Measurements from ENCODE around the gene HOXD8. TPM values are rescaled to one million over a fixed set of nuclear protein-coding genes. Genes with fewer than 3 reads are reported as not detected.

Gene HOXD8
- total RNA-seq: 10 to 100 TPM in 2 of 4 donors, 1 to 10 TPM in 2; 7.8 to 23.5 (median 13.4) TPM

GRCh38 chr2:176128982-176129796 is at the start of gene HOXD8:
Gene HOXD8 (plus strand): TSS chr2:176129705. CDS start chr2:176130367, 662 bp downstream.
- in situ Hi-C loops (cut with MboI; ENCODE audit: low pct_ligation_motif_present in 1 of 4, low pct_unique_long_range_greater_than_20kb in 1 of 4, low sequenced_read_pairs in 3 of 4): loop anchor here (5.0 to 25.0 kb wide), 6 partner anchors 326 to 1026 kb away; no protein-coding TSS in a partner anchor
- DNase-seq: peak; percentile 75

GRCh38 chr2:176079831-176080539 is 49.5 kb upstream of the HOXD8 start:
- Histone ChIP-seq H3K36me3 (no peaks in the 10 kb centered on the region), H3K4me1 (peaks cover 8 to 36% (median 26%) of the 10 kb centered on the region in 4 donors), H3K4me3 (peak overlapping the region in 3 of 4 donors; percentile 13 to 48 (median 26)), H3K27me3 (peaks cover 99% of the 10 kb centered on the region), H3K27ac (no peak overlapping the region), H3K9me3 (no peaks in the 10 kb centered on the region)
- no peak for DNase-seq
- intact Hi-C loops (cut with DNase I; ENCODE audit: low total_unique reads) (loop anchor here (10.0 kb wide), 2 partner anchors 495 to 825 kb away; no protein-coding TSS in a partner anchor), in situ Hi-C loops (cut with MboI; ENCODE audit: low pct_ligation_motif_present in 1 of 4, low pct_unique_long_range_greater_than_20kb in 1 of 4, low sequenced_read_pairs in 3 of 4) (loop anchor here in 3 of 4 donors (10.0 to 25.0 kb wide), 4 partner anchors 393 to 718 kb away; no protein-coding TSS in a partner anchor)
- WGBS, 2 donors (ENCODE audit: low coverage in 1 of 2): 1% methylated on average over 41 of the region's 86 CpGs; no CpG with 5 or more reads in 1 of the 2 donors
- TF ChIP-seq POLR2AphosphoS5 (IDR thresholded peaks at IDR 0.05): no peak
- TF ChIP-seq EP300 (IDR thresholded peaks at IDR 0.05; ENCODE audit: low read depth): no peak
- TF ChIP-seq POLR2A (IDR thresholded peaks at IDR 0.05): no peak
- TF ChIP-seq CTCF (IDR thresholded peaks at IDR 0.05): peak; percentile 57 to 83 (median 69)

More at GRCh38 chr2:176128982-176129796, at the start of gene HOXD8:
- Histone ChIP-seq H3K4me1 (peaks cover 12 to 55% (median 31%) of the 10 kb centered on the region in 4 donors), H3K27me3 (peaks cover 83% of the 10 kb centered on the region), H3K27ac (peak within 1 kb of the TSS; percentile 94 to 96 (median 94)), H3K36me3 (no peaks in the 10 kb centered on the region), H3K4me3 (peak within 1 kb of the TSS; percentile 44 to 68 (median 57)), H3K9me3 (no peaks in the 10 kb centered on the region)
- TF ChIP-seq EP300 (IDR thresholded peaks at IDR 0.05; ENCODE audit: low read depth) (no peak), POLR2AphosphoS5 (IDR thresholded peaks at IDR 0.05) (peak; percentile 77 to 83 (median 80)), CTCF (IDR thresholded peaks at IDR 0.05) (peak in 2 of 5 experiments; percentile 9 to 12), POLR2A (IDR thresholded peaks at IDR 0.05) (peak; percentile 51)
- intact Hi-C loops (cut with DNase I; ENCODE audit: low total_unique reads): loop anchor here (5.0 kb wide), 1 partner anchor 508 kb away; no protein-coding TSS in a partner anchor
- WGBS, 2 donors (ENCODE audit: low coverage in 1 of 2): 2 to 13% methylated on average over 8 to 64 of the region's 64 CpGs

GRCh38 chr2:176080540-176081375 is 48.7 kb upstream of the HOXD8 start:
- H3K9me3 ChIP-seq: no peaks in the 10 kb centered on the region
- H3K4me3 ChIP-seq: peak overlapping the region in 2 of 4 donors; percentile 21 to 48
- in situ Hi-C loops (cut with MboI; ENCODE audit: low pct_ligation_motif_present in 1 of 4, low pct_unique_long_range_greater_than_20kb in 1 of 4, low sequenced_read_pairs in 3 of 4) (loop anchor here in 2 of 4 donors (25.0 kb wide), 2 partner anchors 393 to 718 kb away; no protein-coding TSS in a partner anchor), intact Hi-C loops (cut with DNase I; ENCODE audit: low total_unique reads) (loop anchor here (10.0 kb wide), 2 partner anchors 496 to 826 kb away; no protein-coding TSS in a partner anchor)
- WGBS, 2 donors (ENCODE audit: low coverage in 1 of 2): 19 to 35% methylated on average over 14 to 67 of the region's 68 CpGs
- TF ChIP-seq EP300 (IDR thresholded peaks at IDR 0.05; ENCODE audit: low read depth) (no peak), POLR2AphosphoS5 (IDR thresholded peaks at IDR 0.05) (peak in 1 of 3 donors; percentile 6), CTCF (IDR thresholded peaks at IDR 0.05) (no peak)
- no peaks in the 10 kb centered on the region for H3K36me3 ChIP-seq
- DNase-seq: peak; percentile 49
- peaks cover 8 to 41% (median 30%) of the 10 kb centered on the region in 4 donors for H3K4me1 ChIP-seq
- peaks cover 99% of the 10 kb centered on the region for H3K27me3 ChIP-seq
- no peak overlapping the region for H3K27ac ChIP-seq
